CD14-positive monocyte (primary cell): Measurements from ENCODE around the gene KLLN. TPM values are rescaled to one million over a fixed set of nuclear protein-coding genes. Genes with fewer than 3 reads are reported as not detected.

Source experiments
- DNase-seq, 3 donors: peaks; one replicate each; pipeline ENCODE4 v3.0.0-alpha.2; 2011 to 2022
- H2AFZ ChIP-seq: 2 replicates; pipeline ENCODE4 v1.6.0; 2012; ENCODE audit warnings: mild to moderate bottlenecking, low read depth, low read length, inconsistent platforms; ENCODE audit not compliant: insufficient read depth, poor library complexity, severe bottlenecking
- H3K27ac ChIP-seq, 2 donors: 1 replicate in 1 of 2; 2 replicates in 1 of 2; pipeline ENCODE4 v1.5.1; 2012 to 2013; ENCODE audit warnings: low read length in 2 of 2, control low read depth in 1 of 2, inconsistent platforms in 1 of 2, low read depth in 1 of 2, mild to moderate bottlenecking in 1 of 2
- H3K27me3 ChIP-seq, 2 donors: one replicate each; pipeline versions ENCODE4 v1.6.0 to v1.6.1; 2011 to 2013; ENCODE audit warnings: low read length in 2 of 2; ENCODE audit not compliant: control insufficient read depth in 2 of 2, insufficient read depth in 2 of 2
- H3K36me3 ChIP-seq, 2 donors: replicated peaks in 1 of 2; 1 replicate in 1 of 2; 2 replicates in 1 of 2; pipeline versions ENCODE4 v1.5.1 to v1.6.1; 2012 to 2013; ENCODE audit warnings: low read length in 2 of 2, control low read depth in 1 of 2, inconsistent platforms in 1 of 2, mild to moderate bottlenecking in 1 of 2; ENCODE audit not compliant: insufficient read depth in 2 of 2, control insufficient read depth in 1 of 2
- H3K4me1 ChIP-seq, 2 donors: 1 replicate in 1 of 2; 2 replicates in 1 of 2; pipeline versions ENCODE4 v1.5.1 to v1.6.1; 2012 to 2013; ENCODE audit warnings: low read length in 2 of 2, control low read depth in 1 of 2, inconsistent platforms in 1 of 2, mild to moderate bottlenecking in 1 of 2, moderate library complexity in 1 of 2; ENCODE audit not compliant: insufficient read depth in 2 of 2, control insufficient read depth in 1 of 2
- H3K4me2 ChIP-seq: replicated peaks from 2 replicates; pipeline ENCODE3; 2012; ENCODE audit warnings: low read length, moderate library complexity, mild to moderate bottlenecking; ENCODE audit not compliant: poor library complexity, severe bottlenecking; ENCODE audit errors: extremely low read depth
- H3K4me3 ChIP-seq, 3 experiments: fragments of 200-600 bp in 1 of 3; sonication (generic) in 1 of 3; replicated peaks in 1 of 3; 1 replicate in 2 of 3; 2 replicates in 1 of 3; pipeline ENCODE4 v1.5.1; 2011 to 2013; ENCODE audit warnings: low read length in 3 of 3, mild to moderate bottlenecking in 3 of 3, control low read depth in 2 of 3, low read depth in 2 of 3, inconsistent platforms in 1 of 3, moderate library complexity in 1 of 3
- H3K79me2 ChIP-seq: 2 replicates; pipeline ENCODE4 v1.6.0; 2012; ENCODE audit warnings: mild to moderate bottlenecking, control low read depth, inconsistent platforms, low read length, moderate library complexity; ENCODE audit not compliant: insufficient read depth
- H3K9ac ChIP-seq: 2 replicates; pipeline ENCODE4 v1.6.0; 2017; ENCODE audit warnings: low read length, mild to moderate bottlenecking; ENCODE audit not compliant: insufficient read depth, poor library complexity, severe bottlenecking
- H3K9me3 ChIP-seq, 2 donors: replicated peaks in 1 of 2; 1 replicate in 1 of 2; 2 replicates in 1 of 2; pipeline versions ENCODE4 v1.5.1 to v1.6.1; 2012 to 2013; ENCODE audit warnings: low read length in 2 of 2, control low read depth in 1 of 2; ENCODE audit not compliant: control insufficient read depth in 1 of 2, insufficient read depth in 1 of 2
- H4K20me1 ChIP-seq: 2 replicates; pipeline ENCODE4 v1.6.0; 2012; ENCODE audit warnings: mild to moderate bottlenecking, low read length, control low read depth, moderate library complexity; ENCODE audit not compliant: insufficient read depth
- H3K27ac Mint-ChIP-seq, 7 donors: one replicate each; pipeline ENCODE4 v1.8.0; 2020; ENCODE audit warnings: mild to moderate bottlenecking in 7 of 7, mixed read lengths in 7 of 7, moderate library complexity in 6 of 7, inconsistent platforms in 2 of 7
- H3K27me3 Mint-ChIP-seq, 3 donors: one replicate each; pipeline ENCODE4 v1.8.0; 2021 to 2022; ENCODE audit warnings: low read depth in 3 of 3, mild to moderate bottlenecking in 3 of 3, mixed read lengths in 3 of 3, moderate library complexity in 3 of 3, inconsistent platforms in 1 of 3
- H3K36me3 Mint-ChIP-seq, 2 donors: one replicate each; pipeline ENCODE4 v1.8.0; 2020; ENCODE audit warnings: mixed read lengths in 2 of 2, inconsistent platforms in 1 of 2, mild to moderate bottlenecking in 1 of 2
- H3K4me1 Mint-ChIP-seq: one replicate; pipeline ENCODE4 v1.8.0; 2020; ENCODE audit warnings: mild to moderate bottlenecking, mixed read lengths
- H3K4me3 Mint-ChIP-seq, 2 donors: one replicate each; pipeline ENCODE4 v1.8.0; 2020; ENCODE audit warnings: mild to moderate bottlenecking in 2 of 2, mixed read lengths in 2 of 2, moderate library complexity in 1 of 2
- H3K9me3 Mint-ChIP-seq, 7 donors: one replicate each; pipeline ENCODE4 v1.8.0; 2020 to 2022; ENCODE audit warnings: mixed read lengths in 7 of 7, mild to moderate bottlenecking in 6 of 7, moderate library complexity in 6 of 7, inconsistent platforms in 2 of 7
- CTCF ChIP-seq: fragments of 200-600 bp; IDR thresholded peaks from one replicate; pipeline ENCODE4 v1.8.0; 2022; ENCODE audit warnings: antibody characterized with exemption, mild to moderate bottlenecking
- WGBS: methylation state at CpG from one replicate; pipeline ENCODE4 v1.1.5; 2013; ENCODE audit warnings: missing lambda C conversion rate; ENCODE audit not compliant: insufficient coverage; 5-methylcytosine and 5-hydroxymethylcytosine counted together
- intact Hi-C, 2 donors: fragments of 100-400 bp; cut with micrococcal nuclease; formaldehyde crosslinking; loops; one replicate each; pipeline versions ENCODE4 v1.15.0 to v1.15.1; 2023
- polyA plus RNA-seq, 3 donors: library from polyadenylated mRNA; depleted of rRNA in 1 of 3; unstranded in 2 of 3; stranded (reverse) in 1 of 3; fragments of 300-500 nt in 2 of 3; fragments of >200 nt in 1 of 3; fragmentation: Illumina TruSeq in 2 of 3; gene quantifications; 1 replicate in 2 of 3; 2 replicates in 1 of 3; pipeline ENCODE4 v1.2.3, GENCODE V29; 2012 to 2021

KLLN gene
- polyA plus RNA-seq, 3 donors = 0.11 to 0.23 (median 0.12) TPM

- Histone ChIP-seq H3K9ac (no peak overlapping the region), H3K27me3 (no peaks in the 10 kb centered on the region), H3K4me1 (peaks cover 0 to 3% of the 10 kb centered on the region in 2 donors), H3K4me3 (no peak overlapping the region), H2AFZ (no peak overlapping the region), H3K9me3 (no peaks in the 10 kb centered on the region), H3K27ac (no peak overlapping the region), H3K79me2 (no peaks in the 10 kb centered on the region), H3K4me2 (no peak overlapping the region), H4K20me1 (no peaks in the 10 kb centered on the region), H3K36me3 (no peaks in the 10 kb centered on the region)
- TF ChIP-seq CTCF = no peak
- intact Hi-C loops = no loop called here
- Mint-ChIP-seq H3K4me3 (no peak overlapping the region), H3K27ac (peak overlapping the region in 1 of 7 donors; percentile 63), H3K27me3 (peaks cover 0 to 4% (median 2%) of the 10 kb centered on the region in 3 donors), H3K36me3 (no peaks in the 10 kb centered on the region), H3K4me1 (peaks cover 6% of the 10 kb centered on the region), H3K9me3 (no peaks in the 10 kb centered on the region)
- peak in 2 of 3 donors; percentile 26 to 31 for DNase-seq
Measured at GRCh38 chr10:87837445-87837844, 25.9 kb downstream of the KLLN start.

GRCh38 chr10:87836098-87836497 lies 27.2 kb downstream of the KLLN start:
- Histone ChIP-seq H3K9ac (no peak overlapping the region), H3K36me3 (no peaks in the 10 kb centered on the region), H3K27me3 (no peaks in the 10 kb centered on the region), H3K4me2 (no peak overlapping the region), H3K79me2 (no peaks in the 10 kb centered on the region), H3K9me3 (no peaks in the 10 kb centered on the region), H3K4me3 (no peak overlapping the region), H3K27ac (no peak overlapping the region), H2AFZ (no peak overlapping the region), H4K20me1 (no peaks in the 10 kb centered on the region), H3K4me1 (peaks cover 0 to 3% of the 10 kb centered on the region in 2 donors)
- Mint-ChIP-seq H3K27ac (peak overlapping the region in 1 of 7 donors; percentile 48), H3K27me3 (peaks cover 0 to 4% (median 2%) of the 10 kb centered on the region in 3 donors), H3K4me3 (no peak overlapping the region), H3K36me3 (no peaks in the 10 kb centered on the region), H3K9me3 (no peaks in the 10 kb centered on the region), H3K4me1 (peaks cover 6% of the 10 kb centered on the region)
- DNase-seq = no peak
- WGBS = 90% methylated on average over 2 of the region's 4 CpGs
- no peak for TF ChIP-seq CTCF
- intact Hi-C loops = no loop called here
